K562 (cell line): ENCODE measurements around the gene MCL1. TPM values are rescaled to one million over a fixed set of nuclear protein-coding genes. Genes with fewer than 3 reads are reported as not detected.

Experiments
- ARID3A ChIP-seq: IDR thresholded peaks from 2 replicates; pipeline ENCODE4 v1.6.1; 2012; ENCODE audit warnings: low read depth, low read length, improper control_type of control experiment, borderline replicate concordance
- BCOR ChIP-seq: fragments of 450-650 bp; IDR thresholded peaks from 2 replicates; pipeline ENCODE4 v1.6.1; 2016
- DDX20 ChIP-seq: fragments of 450-650 bp; IDR thresholded peaks from 2 replicates; pipeline ENCODE4 v1.6.1; 2016; ENCODE audit warnings: missing genetic modification characterization, low read depth, mild to moderate bottlenecking, missing compliant biosample characterization, moderate library complexity
- DIDO1 ChIP-seq: fragments of 450-650 bp; IDR thresholded peaks from 2 replicates; pipeline ENCODE4 v1.6.1; 2016; ENCODE audit warnings: low read depth, missing biosample characterization, missing genetic modification characterization
- HMG20B ChIP-seq: fragments of 250-450 bp; sonication (Bioruptor Pico); IDR thresholded peaks from 2 replicates; pipeline ENCODE4 v1.5.0; 2021; ENCODE audit warnings: mild to moderate bottlenecking
- ILF3 ChIP-seq: fragments of 450-650 bp; IDR thresholded peaks from 2 replicates; pipeline ENCODE4 v1.6.1; 2018; ENCODE audit warnings: antibody characterized with exemption, mild to moderate bottlenecking, moderate library complexity, borderline replicate concordance
- KDM1A ChIP-seq, 2 experiments: fragments of 450-650 bp; IDR thresholded peaks; 2 replicates each; pipeline ENCODE4 v1.6.1; 2016; ENCODE audit warnings: mild to moderate bottlenecking in 2 of 2
- MTA1 ChIP-seq: fragments of 450-650 bp; IDR thresholded peaks from 2 replicates; pipeline ENCODE4 v1.6.1; 2017; ENCODE audit warnings: borderline replicate concordance
- NBN ChIP-seq: fragments of 450-650 bp; IDR thresholded peaks from 2 replicates; pipeline ENCODE4 v1.6.1; 2016; ENCODE audit warnings: low read depth, mild to moderate bottlenecking
- NCOA1 ChIP-seq: fragments of 450-650 bp; IDR thresholded peaks from 2 replicates; pipeline ENCODE4 v1.6.1; 2016; ENCODE audit warnings: low read depth
- NCOR1 ChIP-seq: fragments of 450-650 bp; IDR thresholded peaks from 2 replicates; pipeline ENCODE4 v1.6.1; 2016; ENCODE audit warnings: mild to moderate bottlenecking, moderate library complexity
- POLR2AphosphoS2 ChIP-seq: IDR thresholded peaks from 2 replicates; pipeline ENCODE4 v1.6.1; 2012; ENCODE audit warnings: low read length, improper control_type of control experiment
- SOX6 ChIP-seq: fragments of 450-650 bp; IDR thresholded peaks from 2 replicates; pipeline ENCODE4 v1.6.1; 2014; ENCODE audit warnings: mild to moderate bottlenecking
- TGIF2 ChIP-seq: sonication (generic); formaldehyde crosslinking; IDR thresholded peaks from 2 replicates; pipeline ENCODE4 v1.8.1; 2022; ENCODE audit warnings: mild to moderate bottlenecking, missing genetic modification reagents, moderate library complexity
- ZNF354B ChIP-seq: fragments of 250-450 bp; sonication (Bioruptor Pico); IDR thresholded peaks from 2 replicates; pipeline ENCODE4 v1.4.0; 2020
- ZNF384 ChIP-seq: IDR thresholded peaks from 2 replicates; pipeline ENCODE4 v1.6.1; 2012; ENCODE audit warnings: low read depth, low read length, improper control_type of control experiment
- ZNF583 ChIP-seq: fragments of 250-450 bp; sonication (Bioruptor Pico); IDR thresholded peaks from 2 replicates; pipeline ENCODE4 v1.4.0; 2020
- ZNF609 ChIP-seq: sonication (generic); formaldehyde crosslinking; IDR thresholded peaks from 2 replicates; pipeline ENCODE4 v1.8.1; 2023; ENCODE audit warnings: missing genetic modification reagents, mild to moderate bottlenecking, borderline replicate concordance
- polyA plus RNA-seq, 8 experiments: library from polyadenylated mRNA; depleted of rRNA in 4 of 8; stranded (reverse) in 5 of 8; unstranded in 3 of 8; fragments of >200 nt; fragmentation: Nextera tagmentation in 2 of 8; fragmentation: Illumina TruSeq in 1 of 8; extraction: Ambion mirVana in 2 of 8; extraction: Trizol in 1 of 8; gene quantifications; 2 replicates each; pipeline versions ENCODE4 v1.2.1 to v1.2.3, GENCODE V29; 2011 to 2014; ENCODE audit warnings: inconsistent platforms in 1 of 8, missing spikeins in 1 of 8
- total RNA-seq, 7 experiments: library from RNA; depleted of rRNA in 6 of 7; stranded (reverse); fragments of >200 nt in 6 of 7; fragmentation: Illumina TruSeq in 2 of 7; extraction: Trizol in 2 of 7; gene quantifications; 2 replicates each; pipeline versions ENCODE4 v1.2.1 to v1.2.3, GENCODE V29; 2011 to 2021; ENCODE audit warnings: low replicate concordance in 1 of 7
- TF ChIP-seq, protein P1 (sequence below): sonication (generic); formaldehyde crosslinking; IDR thresholded peaks from 2 replicates; pipeline ENCODE4 v1.8.0; 2022; ENCODE audit warnings: mild to moderate bottlenecking, missing genetic modification reagents, borderline replicate concordance
- TF ChIP-seq, protein P2 (sequence below): fragments of 450-650 bp; IDR thresholded peaks from one replicate; pipeline ENCODE4 v1.6.1; 2018; ENCODE audit warnings: mild to moderate bottlenecking, moderate library complexity; ENCODE audit not compliant: partially characterized antibody

Gene MCL1
- total and polyA plus RNA-seq, 9 of the 15 experiments (the other 6 are each of a cell fraction or from before 2014, with no cell fraction given): 27.1 to 224 (median 138) TPM

- TF ChIP-seq NCOA1 (no peak), NBN (no peak), POLR2AphosphoS2 (peak; percentile 75), KDM1A (IDR thresholded peaks at IDR 0.05) (no peak), ARID3A (no peak), ZNF354B (CRISPR knock-in tag) (no peak), ZNF583 (CRISPR knock-in tag) (no peak), SOX6 (no peak), BCOR (no peak), HMG20B (CRISPR knock-in tag) (no peak), TGIF2 (CRISPR knock-in tag) (no peak), ZNF609 (CRISPR knock-in tag) (no peak), ZNF384 (no peak), MTA1 (no peak), ILF3 (0 out of 2 replicates have a peak, but pooled peaks have one; percentile 42), NCOR1 (no peak), DDX20 (tag) (no peak), DIDO1 (tag) (no peak)
- TF ChIP-seq, protein P1, sequence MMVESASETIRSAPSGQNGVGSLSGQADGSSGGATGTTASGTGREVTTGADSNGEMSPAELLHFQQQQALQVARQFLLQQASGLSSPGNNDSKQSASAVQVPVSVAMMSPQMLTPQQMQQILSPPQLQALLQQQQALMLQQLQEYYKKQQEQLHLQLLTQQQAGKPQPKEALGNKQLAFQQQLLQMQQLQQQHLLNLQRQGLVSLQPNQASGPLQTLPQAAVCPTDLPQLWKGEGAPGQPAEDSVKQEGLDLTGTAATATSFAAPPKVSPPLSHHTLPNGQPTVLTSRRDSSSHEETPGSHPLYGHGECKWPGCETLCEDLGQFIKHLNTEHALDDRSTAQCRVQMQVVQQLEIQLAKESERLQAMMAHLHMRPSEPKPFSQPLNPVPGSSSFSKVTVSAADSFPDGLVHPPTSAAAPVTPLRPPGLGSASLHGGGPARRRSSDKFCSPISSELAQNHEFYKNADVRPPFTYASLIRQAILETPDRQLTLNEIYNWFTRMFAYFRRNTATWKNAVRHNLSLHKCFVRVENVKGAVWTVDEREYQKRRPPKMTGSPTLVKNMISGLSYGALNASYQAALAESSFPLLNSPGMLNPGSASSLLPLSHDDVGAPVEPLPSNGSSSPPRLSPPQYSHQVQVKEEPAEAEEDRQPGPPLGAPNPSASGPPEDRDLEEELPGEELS (CRISPR knock-in tag): no peak
- TF ChIP-seq, protein P2, sequence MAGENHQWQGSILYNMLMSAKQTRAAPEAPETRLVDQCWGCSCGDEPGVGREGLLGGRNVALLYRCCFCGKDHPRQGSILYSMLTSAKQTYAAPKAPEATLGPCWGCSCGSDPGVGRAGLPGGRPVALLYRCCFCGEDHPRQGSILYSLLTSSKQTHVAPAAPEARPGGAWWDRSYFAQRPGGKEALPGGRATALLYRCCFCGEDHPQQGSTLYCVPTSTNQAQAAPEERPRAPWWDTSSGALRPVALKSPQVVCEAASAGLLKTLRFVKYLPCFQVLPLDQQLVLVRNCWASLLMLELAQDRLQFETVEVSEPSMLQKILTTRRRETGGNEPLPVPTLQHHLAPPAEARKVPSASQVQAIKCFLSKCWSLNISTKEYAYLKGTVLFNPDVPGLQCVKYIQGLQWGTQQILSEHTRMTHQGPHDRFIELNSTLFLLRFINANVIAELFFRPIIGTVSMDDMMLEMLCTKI: no peak
These were observed 17.4 kb downstream of the MCL1 start (continued) for GRCh38 chr1:150561974-150562445.
